Activated T-helper 17 cell treated with anti-CD3 and anti-CD28 coated beads, Interleukin-2, amount 50 U/mL, for 72 hours (primary cell): Measurements from ENCODE around the gene RPRD1B. TPM values are rescaled to one million over a fixed set of nuclear protein-coding genes. Genes with fewer than 3 reads are reported as not detected.

Experiments used
- ATAC-seq: fragments of 150-1000 bp; cut with Tn5 transposase; replicated peaks from 2 replicates; pipeline ENCODE4 v1.10.0; 2021; ENCODE audit warnings: mild to moderate bottlenecking, moderate library complexity
- H3K27ac Mint-ChIP-seq: one replicate; pipeline ENCODE4 v1.8.0; 2022; ENCODE audit warnings: mixed read lengths
- H3K27me3 Mint-ChIP-seq: one replicate; pipeline ENCODE4 v1.8.0; 2022; ENCODE audit warnings: mixed read lengths
- H3K36me3 Mint-ChIP-seq: one replicate; pipeline ENCODE4 v1.8.0; 2022; ENCODE audit warnings: low read depth, mild to moderate bottlenecking, mixed read lengths
- H3K4me1 Mint-ChIP-seq: one replicate; pipeline ENCODE4 v1.8.0; 2022; ENCODE audit warnings: mixed read lengths
- H3K4me3 Mint-ChIP-seq: one replicate; pipeline ENCODE4 v1.8.0; 2022; ENCODE audit warnings: mild to moderate bottlenecking, mixed read lengths
- H3K9me3 Mint-ChIP-seq: one replicate; pipeline ENCODE4 v1.8.0; 2022; ENCODE audit warnings: mixed read lengths
- total RNA-seq, 2 donors: library from RNA; stranded (reverse); gene quantifications; one replicate each; pipeline ENCODE4 v1.2.3, GENCODE V29; 2022

Gene RPRD1B
- total RNA-seq, 2 donors from 2014 or later: 37.9 to 46.0 TPM

DNA sequence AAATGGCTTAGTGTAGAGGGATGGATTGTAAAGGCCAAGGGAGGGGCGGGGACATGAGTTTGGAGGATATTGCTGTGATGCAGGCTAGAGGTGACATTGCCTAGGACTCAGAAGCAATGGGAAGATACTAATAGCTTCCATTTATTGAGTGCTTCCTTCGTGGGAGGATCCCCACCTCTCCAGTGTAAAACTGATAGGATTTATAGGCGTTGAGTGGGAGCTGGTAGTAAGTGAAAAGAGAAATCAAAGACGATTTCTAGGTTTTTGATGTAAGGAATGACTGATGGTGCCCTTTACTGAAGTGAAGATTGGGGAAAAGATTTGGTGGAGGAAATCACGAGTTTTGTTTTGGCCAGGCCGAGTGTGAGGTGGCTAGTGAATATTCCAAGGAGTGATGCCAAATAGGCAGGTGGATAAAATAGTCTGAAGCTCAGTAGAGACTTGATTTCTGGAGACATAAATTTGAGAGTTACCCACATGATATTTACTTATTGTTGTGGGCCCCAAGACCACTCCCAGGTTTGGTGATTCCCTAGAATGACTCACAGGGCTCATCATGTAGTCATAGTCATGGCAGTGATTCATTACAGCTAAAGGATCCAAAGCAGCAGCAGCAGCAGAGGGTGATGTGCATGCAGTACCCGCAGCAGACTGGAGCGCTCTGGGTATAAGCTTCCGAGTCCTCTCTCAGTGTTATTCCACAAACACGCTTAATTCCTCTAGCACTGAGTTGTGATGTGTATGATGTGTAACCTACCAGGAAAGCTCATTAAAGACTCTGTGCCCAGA lies 10.2 kb downstream of the RPRD1B start:
- no peaks in the 10 kb centered on the region for H3K27me3 Mint-ChIP-seq
- peaks cover 23% of the 10 kb centered on the region for H3K4me1 Mint-ChIP-seq
- peak overlapping the region; percentile 21 for H3K4me3 Mint-ChIP-seq
- H3K36me3 Mint-ChIP-seq: peaks cover 91% of the 10 kb centered on the region
- peak; percentile 99 for ATAC-seq
- peak overlapping the region; percentile 80 for H3K27ac Mint-ChIP-seq
- no peaks in the 10 kb centered on the region for H3K9me3 Mint-ChIP-seq

DNA sequence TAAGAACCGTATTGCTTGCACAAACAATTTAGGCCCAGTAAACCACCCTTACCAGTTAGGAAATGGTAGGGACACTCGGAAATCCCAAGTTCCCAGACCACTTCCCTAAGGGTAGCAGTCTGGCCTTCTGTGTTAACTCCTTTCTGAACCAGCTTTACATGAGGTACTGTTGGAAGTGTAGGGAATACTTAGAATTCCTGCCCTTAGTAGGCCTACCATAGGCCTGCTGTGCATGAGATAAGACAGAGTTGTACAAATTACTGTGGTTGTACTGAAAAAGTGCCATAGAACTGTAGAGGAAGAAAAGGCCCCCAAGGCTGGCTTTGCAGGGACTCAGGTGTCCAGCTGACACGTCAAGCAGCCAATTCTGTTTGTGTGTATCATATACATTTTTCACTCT lies 11.1 kb downstream of the RPRD1B start:
- no peaks in the 10 kb centered on the region for H3K9me3 Mint-ChIP-seq
- H3K36me3 Mint-ChIP-seq: peaks cover 93% of the 10 kb centered on the region
- H3K4me3 Mint-ChIP-seq: no peak overlapping the region
- H3K4me1 Mint-ChIP-seq: peaks cover 25% of the 10 kb centered on the region
- no peaks in the 10 kb centered on the region for H3K27me3 Mint-ChIP-seq
- no peak overlapping the region for H3K27ac Mint-ChIP-seq
- no peak for ATAC-seq

DNA sequence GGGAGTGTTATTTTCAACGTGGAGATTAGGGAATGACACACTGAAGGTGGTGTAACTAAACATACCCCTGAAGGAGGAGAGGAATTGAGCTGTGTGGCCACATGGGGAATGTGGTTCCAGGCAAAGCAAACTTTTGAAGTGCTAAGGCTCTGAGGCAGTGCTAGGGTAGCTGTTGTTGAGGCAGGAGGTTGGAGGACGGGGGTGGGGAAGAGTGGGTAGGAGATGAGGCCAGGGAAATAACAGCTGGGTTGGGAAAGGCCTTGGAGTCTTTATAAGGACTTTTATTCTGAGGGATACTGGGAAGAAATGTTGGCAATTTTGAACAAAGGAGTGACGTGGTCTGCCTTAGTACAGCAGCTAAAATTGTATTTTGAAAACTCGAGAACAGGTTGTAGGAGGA lies 13.0 kb downstream of the RPRD1B start:
- Mint-ChIP-seq H3K4me3 (no peak overlapping the region), H3K9me3 (no peaks in the 10 kb centered on the region), H3K36me3 (peaks cover 92% of the 10 kb centered on the region), H3K27me3 (no peaks in the 10 kb centered on the region), H3K4me1 (peaks cover 35% of the 10 kb centered on the region), H3K27ac (peak overlapping the region; percentile 20)
- no peak for ATAC-seq

DNA sequence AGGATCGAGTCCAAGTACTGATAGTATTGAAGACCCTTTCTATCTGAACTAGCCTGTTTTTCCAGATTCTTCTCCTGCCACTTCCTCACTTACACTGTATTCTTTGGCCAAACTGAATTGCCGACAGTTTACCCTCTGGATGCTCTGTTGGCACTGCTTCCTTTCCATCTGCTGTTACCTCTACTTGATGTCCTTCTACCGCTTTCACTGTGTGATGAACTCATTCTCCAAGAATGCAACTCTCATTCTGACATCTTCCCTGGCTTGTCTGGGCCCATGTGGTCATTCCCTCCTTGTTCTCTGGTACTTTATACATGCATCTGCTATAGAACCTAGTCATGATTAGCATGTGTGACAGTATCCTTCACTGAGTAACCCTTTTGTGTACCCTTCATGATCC lies 16.3 kb downstream of the RPRD1B start:
- no peaks in the 10 kb centered on the region for H3K9me3 Mint-ChIP-seq
- H3K27ac Mint-ChIP-seq: peak overlapping the region; percentile 74
- peaks cover 32% of the 10 kb centered on the region for H3K4me1 Mint-ChIP-seq
- H3K27me3 Mint-ChIP-seq: no peaks in the 10 kb centered on the region
- peaks cover 89% of the 10 kb centered on the region for H3K36me3 Mint-ChIP-seq
- peak overlapping the region; percentile 32 for H3K4me3 Mint-ChIP-seq
- ATAC-seq: peak; percentile 84

DNA sequence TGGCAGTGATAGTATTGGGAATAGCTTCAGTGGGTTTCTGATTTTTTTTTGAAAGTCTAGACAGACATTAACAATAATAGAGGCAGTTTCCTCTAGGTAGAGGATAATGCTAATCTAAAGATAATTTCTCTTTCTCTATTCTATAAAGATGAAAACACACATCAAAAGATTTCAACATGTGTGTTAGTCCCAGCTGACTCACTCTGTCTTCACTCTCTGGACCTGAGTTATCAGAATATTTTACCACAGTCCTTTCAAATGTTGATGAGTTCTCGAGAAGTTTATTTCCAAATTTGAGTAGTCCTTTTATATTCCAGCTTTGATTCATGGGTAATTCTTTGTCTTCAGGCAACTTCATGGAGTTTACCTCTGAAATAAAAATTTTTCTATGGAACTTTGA lies 17.1 kb downstream of the RPRD1B start:
- peak; percentile 81 for ATAC-seq
- Mint-ChIP-seq H3K4me3 (peak overlapping the region; percentile 32), H3K27me3 (no peaks in the 10 kb centered on the region), H3K4me1 (peaks cover 36% of the 10 kb centered on the region), H3K9me3 (no peaks in the 10 kb centered on the region), H3K27ac (peak overlapping the region; percentile 74), H3K36me3 (peaks cover 93% of the 10 kb centered on the region)

DNA sequence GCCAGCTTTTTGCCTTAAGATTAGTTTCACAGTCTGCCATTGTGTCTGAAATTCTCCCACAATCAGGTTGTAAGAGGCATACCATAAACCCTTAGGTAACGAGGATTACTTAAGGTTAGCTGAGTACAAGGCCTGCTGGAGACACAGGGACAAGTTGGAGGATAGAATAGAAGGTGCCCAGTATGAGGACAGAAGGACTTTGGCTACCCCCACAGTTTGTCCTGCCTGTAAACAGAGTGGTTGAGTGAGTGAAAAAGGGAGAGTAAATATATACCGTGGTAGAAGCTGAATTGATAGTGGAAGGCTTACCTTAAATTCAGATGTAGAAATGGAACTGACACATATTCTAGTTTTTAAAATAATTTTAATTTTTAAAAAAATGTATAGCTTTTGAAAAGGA lies 19.3 kb downstream of the RPRD1B start:
- H3K36me3 Mint-ChIP-seq: peaks cover 90% of the 10 kb centered on the region
- no peaks in the 10 kb centered on the region for H3K27me3 Mint-ChIP-seq
- peaks cover 36% of the 10 kb centered on the region for H3K4me1 Mint-ChIP-seq
- H3K9me3 Mint-ChIP-seq: no peaks in the 10 kb centered on the region
- no peak overlapping the region for H3K4me3 Mint-ChIP-seq
- no peak for ATAC-seq
- no peak overlapping the region for H3K27ac Mint-ChIP-seq

DNA sequence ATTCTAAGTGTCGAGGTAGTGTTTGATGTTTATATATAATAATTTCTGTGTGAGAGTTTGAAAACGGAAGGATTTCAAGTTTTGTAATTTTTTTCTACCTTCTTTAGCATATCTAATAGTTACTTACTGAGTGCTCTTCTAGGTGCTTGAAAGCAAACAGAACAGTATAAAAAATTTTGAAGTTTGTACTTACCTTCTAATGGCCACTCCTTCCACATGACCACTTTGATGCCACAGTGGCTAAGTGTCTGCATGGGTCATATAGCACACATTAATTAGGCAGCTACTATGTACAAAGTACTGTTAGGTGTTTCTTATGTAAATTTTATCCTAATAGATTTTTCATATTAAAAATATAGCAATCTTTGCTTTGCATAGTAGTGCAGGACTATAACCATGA lies 21.1 kb downstream of the RPRD1B start:
- no peak for ATAC-seq
- no peak overlapping the region for H3K27ac Mint-ChIP-seq
- H3K27me3 Mint-ChIP-seq: no peaks in the 10 kb centered on the region
- H3K4me1 Mint-ChIP-seq: peaks cover 34% of the 10 kb centered on the region
- no peaks in the 10 kb centered on the region for H3K9me3 Mint-ChIP-seq
- no peak overlapping the region for H3K4me3 Mint-ChIP-seq
- peaks cover 81% of the 10 kb centered on the region for H3K36me3 Mint-ChIP-seq

DNA sequence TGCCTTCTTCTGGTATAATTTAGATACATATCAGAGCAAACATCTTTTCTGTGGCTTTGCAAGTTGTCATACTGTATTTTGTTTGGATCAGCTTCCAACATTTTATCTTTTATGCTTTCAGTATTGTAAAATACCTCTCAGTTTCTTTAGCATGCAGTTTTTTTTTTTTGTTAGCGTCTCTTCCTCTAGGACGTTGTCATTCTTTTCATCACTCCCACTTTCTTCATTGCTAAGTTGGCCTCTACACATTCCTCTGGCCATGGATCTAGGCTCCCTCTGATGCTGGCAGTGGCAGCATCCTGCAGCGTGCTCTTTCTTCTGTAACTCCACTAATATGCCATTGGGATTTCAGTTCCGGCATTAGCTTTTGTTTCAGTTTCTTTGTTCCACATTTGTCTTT lies 21.7 kb downstream of the RPRD1B start:
- Mint-ChIP-seq H3K4me1 (peaks cover 28% of the 10 kb centered on the region), H3K4me3 (no peak overlapping the region), H3K9me3 (no peaks in the 10 kb centered on the region), H3K27ac (no peak overlapping the region), H3K36me3 (peaks cover 75% of the 10 kb centered on the region), H3K27me3 (no peaks in the 10 kb centered on the region)
- no peak for ATAC-seq

DNA sequence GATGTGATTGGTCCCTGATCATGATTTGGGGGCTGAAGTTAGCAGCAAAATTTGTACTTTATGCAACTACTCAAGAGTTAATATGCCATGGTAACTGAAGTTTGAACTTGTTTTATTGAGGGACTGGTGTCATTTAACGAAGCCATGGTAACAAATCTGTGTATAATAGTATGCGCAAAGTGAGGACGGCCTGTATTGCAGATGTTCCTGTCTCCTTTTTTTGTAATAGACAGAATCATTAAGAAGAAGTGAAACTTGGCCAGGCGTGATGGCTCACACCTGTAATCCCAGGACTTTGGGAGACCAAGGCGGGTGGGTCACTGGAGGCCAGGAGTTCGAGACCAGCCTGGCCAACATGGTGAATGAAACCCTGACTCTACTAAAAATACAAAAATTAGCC lies 22.3 kb downstream of the RPRD1B start:
- peaks cover 28% of the 10 kb centered on the region for H3K4me1 Mint-ChIP-seq
- no peak for ATAC-seq
- H3K4me3 Mint-ChIP-seq: no peak overlapping the region
- no peaks in the 10 kb centered on the region for H3K9me3 Mint-ChIP-seq
- no peak overlapping the region for H3K27ac Mint-ChIP-seq
- H3K36me3 Mint-ChIP-seq: peaks cover 69% of the 10 kb centered on the region
- H3K27me3 Mint-ChIP-seq: no peaks in the 10 kb centered on the region

DNA sequence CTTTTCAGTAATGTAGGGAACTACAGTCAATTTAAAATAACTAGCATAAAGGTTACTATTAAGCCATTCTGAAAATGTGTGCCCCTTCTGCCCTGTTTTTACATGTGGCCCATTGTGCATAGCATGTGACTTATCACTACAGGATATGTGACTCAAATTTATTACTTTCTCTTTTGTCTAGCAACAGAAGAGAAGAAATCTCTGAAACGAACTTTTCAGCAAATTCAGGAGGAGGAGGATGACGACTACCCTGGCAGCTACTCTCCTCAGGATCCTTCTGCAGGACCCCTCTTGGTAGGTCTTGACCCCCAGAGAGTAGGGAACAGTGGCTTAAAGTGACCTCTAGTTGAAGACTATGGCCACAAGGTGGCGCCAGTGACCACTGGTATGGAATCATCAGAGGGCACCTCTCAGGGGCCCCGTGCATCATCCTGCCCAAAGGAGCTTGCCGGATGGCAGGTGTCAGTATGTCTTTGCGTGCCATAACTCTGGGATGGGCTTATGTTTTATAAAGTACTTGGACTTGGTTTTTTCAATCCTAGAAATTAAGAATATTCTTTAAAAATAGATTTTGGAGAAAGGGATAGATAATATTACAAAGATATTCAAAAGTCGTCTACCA lies 23.9 kb downstream of the RPRD1B start:
- peak overlapping the region; percentile 56 for H3K27ac Mint-ChIP-seq
- no peaks in the 10 kb centered on the region for H3K9me3 Mint-ChIP-seq
- peaks cover 55% of the 10 kb centered on the region for H3K36me3 Mint-ChIP-seq
- H3K4me1 Mint-ChIP-seq: peaks cover 22% of the 10 kb centered on the region
- ATAC-seq: peak; percentile 85
- H3K27me3 Mint-ChIP-seq: no peaks in the 10 kb centered on the region
- H3K4me3 Mint-ChIP-seq: peak overlapping the region; percentile 34

DNA sequence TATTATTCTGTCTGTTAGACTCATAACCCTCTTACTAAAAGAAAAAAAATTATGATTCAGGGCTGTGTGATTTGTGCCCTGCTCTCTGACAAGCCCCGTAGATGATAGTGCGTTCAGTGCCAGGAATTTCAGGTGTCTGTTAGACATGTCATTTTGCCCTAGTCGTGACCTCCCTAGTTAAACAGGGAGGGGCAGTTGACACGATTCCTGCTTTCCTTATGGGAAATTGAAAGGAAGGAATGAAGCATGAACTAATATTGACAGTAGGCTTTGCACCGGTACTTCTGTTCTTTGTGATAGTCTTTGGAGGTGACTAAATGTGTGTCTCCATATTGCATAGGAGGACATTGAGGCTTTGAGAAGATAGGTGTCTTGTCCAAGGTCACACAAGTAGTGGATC lies 26.3 kb downstream of the RPRD1B start:
- Mint-ChIP-seq H3K9me3 (no peaks in the 10 kb centered on the region), H3K36me3 (peaks cover 35% of the 10 kb centered on the region), H3K27me3 (no peaks in the 10 kb centered on the region), H3K4me3 (no peak overlapping the region), H3K4me1 (peaks cover 16% of the 10 kb centered on the region), H3K27ac (no peak overlapping the region)
- no peak for ATAC-seq

DNA sequence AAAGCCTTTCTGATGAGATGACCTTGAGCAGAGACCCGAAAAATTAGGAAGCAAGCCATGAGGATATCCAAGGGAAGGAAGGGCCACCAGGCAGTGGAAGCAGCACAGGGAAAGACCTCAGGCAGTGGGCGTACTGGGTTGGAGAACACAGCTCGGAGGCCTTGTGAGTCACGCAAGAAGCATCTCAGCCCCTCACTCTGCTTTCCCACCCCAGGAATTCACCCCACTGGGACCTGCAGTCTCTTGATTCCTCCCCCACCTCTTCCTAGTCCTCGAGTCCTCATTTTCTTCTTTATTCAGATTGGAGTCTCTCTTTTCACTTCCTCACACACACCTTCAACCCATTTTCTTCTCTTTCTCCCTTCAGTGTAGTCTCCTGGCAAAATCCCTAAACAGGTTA lies 27.0 kb downstream of the RPRD1B start:
- Mint-ChIP-seq H3K9me3 (no peaks in the 10 kb centered on the region), H3K27me3 (no peaks in the 10 kb centered on the region)

DNA sequence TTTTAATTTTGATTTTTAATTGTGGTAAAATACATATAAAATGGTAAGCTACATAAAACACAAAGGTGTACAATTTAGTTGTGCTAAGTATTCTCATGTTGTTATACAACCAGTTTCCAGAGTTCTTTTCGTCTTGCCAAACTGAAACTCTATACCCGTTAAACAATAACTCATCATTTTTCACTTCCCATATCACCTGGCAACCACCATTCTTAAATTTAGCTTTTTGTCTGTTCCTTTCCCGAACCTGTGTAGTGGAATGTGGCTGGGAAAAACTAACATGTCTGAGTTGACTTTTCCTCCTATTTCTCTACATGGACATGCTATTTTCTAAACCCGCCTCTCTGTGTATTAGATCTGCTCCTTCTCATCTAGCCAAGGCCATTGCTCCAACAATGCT lies 27.6 kb downstream of the RPRD1B start:
- peak; percentile 65 for ATAC-seq
- peaks cover 11% of the 10 kb centered on the region for H3K4me1 Mint-ChIP-seq
- H3K9me3 Mint-ChIP-seq: no peaks in the 10 kb centered on the region
- no peak overlapping the region for H3K4me3 Mint-ChIP-seq
- no peak overlapping the region for H3K27ac Mint-ChIP-seq
- no peaks in the 10 kb centered on the region for H3K27me3 Mint-ChIP-seq
- H3K36me3 Mint-ChIP-seq: peaks cover 24% of the 10 kb centered on the region

More for the DNA sequence above, 27.0 kb downstream of the RPRD1B start:
- no peak overlapping the region for H3K4me3 Mint-ChIP-seq
- H3K36me3 Mint-ChIP-seq: peaks cover 30% of the 10 kb centered on the region
- peaks cover 14% of the 10 kb centered on the region for H3K4me1 Mint-ChIP-seq
- ATAC-seq: no peak
- no peak overlapping the region for H3K27ac Mint-ChIP-seq

DNA sequence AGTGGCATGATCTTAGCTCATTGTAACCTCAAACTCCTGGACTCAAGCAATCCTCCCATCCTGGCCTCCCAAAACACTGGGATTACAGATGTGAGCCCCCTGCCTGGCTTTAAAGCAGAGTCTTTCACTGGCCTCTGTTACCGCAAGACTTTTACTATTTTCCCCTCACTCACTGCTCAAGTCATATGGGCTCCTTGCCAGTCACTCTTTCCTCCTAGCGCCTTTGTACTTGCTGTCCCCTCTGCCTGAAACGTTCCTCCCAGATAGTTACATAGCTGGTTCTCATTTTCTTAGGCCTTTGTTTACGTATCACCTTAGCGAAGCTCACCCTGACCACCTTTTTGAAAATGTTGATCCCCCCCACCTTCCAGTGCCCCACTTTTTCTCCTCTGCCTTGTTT lies 29.3 kb downstream of the RPRD1B start:
- H3K4me3 Mint-ChIP-seq: no peak overlapping the region
- ATAC-seq: no peak
- H3K9me3 Mint-ChIP-seq: no peaks in the 10 kb centered on the region
- no peaks in the 10 kb centered on the region for H3K27me3 Mint-ChIP-seq
- peaks cover 4% of the 10 kb centered on the region for H3K4me1 Mint-ChIP-seq
- H3K27ac Mint-ChIP-seq: no peak overlapping the region
- peaks cover 9% of the 10 kb centered on the region for H3K36me3 Mint-ChIP-seq

DNA sequence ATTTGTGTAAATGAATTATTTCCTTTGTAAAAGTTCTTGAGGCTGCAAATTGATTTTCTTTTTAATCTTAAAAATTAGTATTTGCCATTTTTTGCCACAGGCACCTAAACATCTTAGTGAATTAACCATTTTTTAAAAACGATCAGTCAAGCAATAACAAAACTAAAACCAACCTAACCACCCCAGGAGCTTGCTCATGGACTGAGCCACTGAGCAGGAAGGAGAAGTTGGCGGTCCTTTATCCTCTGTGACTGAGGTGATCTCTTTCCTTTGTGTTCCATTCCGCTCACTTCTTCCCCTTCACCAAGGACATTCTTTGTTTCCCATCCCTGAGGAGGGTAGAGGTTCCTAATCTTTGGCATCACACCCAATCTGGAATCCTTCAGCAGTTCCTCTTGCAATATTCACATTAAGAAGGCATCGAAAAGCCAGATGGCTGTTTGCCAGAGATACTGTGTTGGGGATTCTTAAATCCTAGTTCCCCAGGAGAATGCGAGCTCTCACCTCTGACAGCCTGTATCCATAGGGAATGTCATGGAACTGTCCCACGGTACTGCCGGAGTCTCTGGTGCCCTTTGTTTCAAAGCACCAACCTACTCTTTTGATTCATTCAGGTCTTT lies 30.5 kb downstream of the RPRD1B start:
- no peaks in the 10 kb centered on the region for H3K27me3 Mint-ChIP-seq
- ATAC-seq: no peak
- H3K4me3 Mint-ChIP-seq: no peak overlapping the region
- H3K27ac Mint-ChIP-seq: peak overlapping the region; percentile 13
- no peaks in the 10 kb centered on the region for H3K36me3 Mint-ChIP-seq
- peaks cover 4% of the 10 kb centered on the region for H3K4me1 Mint-ChIP-seq
- H3K9me3 Mint-ChIP-seq: no peaks in the 10 kb centered on the region
